ENCODE measurements around the gene PAFAH1B2. TPM values are rescaled to one million over a fixed set of nuclear protein-coding genes. Genes with fewer than 3 reads are reported as not detected.
"Not testable (repeated sequence)": the region's sequence is repeated elsewhere in the genome, so short reads cannot be mapped to it uniquely, and the experiment has no call there.

The PAFAH1B2 gene
- total RNA-seq, 1 experiment from 2014 or later, result 66.7 TPM

DNA sequence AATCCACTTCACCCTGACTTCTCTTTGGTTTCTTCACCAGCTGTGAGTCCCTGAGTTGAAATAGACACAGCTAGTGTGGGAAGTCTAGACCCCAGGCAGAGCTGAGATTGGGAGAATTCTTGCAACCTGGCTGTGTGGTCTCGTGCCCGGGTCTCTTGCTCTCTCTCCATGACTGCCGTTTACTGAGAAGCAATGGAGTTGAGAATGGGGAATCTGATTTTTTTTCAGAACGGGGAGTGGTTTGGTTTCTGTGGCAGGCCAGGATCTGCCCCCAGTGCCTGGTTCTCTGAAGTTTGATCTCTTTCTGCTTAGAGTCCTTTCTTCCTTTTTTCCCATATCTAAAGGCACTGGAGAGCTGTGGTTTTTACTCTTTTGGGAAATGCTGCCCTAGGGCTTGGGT is 35.9 kb downstream of the PAFAH1B2 start:
- Mint-ChIP-seq H3K27me3 (ENCODE audit: unreplicated experiment) (no peaks in the 10 kb centered on the region), H3K9me3 (ENCODE audit: low read depth, unreplicated experiment) (no peaks in the 10 kb centered on the region), H3K4me3 (ENCODE audit: low read depth, unreplicated experiment) (peak overlapping the region; percentile 79), H3K36me3 (ENCODE audit: insufficient read depth, unreplicated experiment) (peaks cover 18% of the 10 kb centered on the region), H3K27ac (ENCODE audit: unreplicated experiment) (no peak overlapping the region), H3K4me1 (ENCODE audit: low read depth, unreplicated experiment) (peaks cover 7% of the 10 kb centered on the region)
- intact Hi-C loops (cut with micrococcal nuclease; ENCODE audit: unreplicated experiment), result no loop called here
- DNase-seq, result no peak
- TF ChIP-seq, protein P1, sequence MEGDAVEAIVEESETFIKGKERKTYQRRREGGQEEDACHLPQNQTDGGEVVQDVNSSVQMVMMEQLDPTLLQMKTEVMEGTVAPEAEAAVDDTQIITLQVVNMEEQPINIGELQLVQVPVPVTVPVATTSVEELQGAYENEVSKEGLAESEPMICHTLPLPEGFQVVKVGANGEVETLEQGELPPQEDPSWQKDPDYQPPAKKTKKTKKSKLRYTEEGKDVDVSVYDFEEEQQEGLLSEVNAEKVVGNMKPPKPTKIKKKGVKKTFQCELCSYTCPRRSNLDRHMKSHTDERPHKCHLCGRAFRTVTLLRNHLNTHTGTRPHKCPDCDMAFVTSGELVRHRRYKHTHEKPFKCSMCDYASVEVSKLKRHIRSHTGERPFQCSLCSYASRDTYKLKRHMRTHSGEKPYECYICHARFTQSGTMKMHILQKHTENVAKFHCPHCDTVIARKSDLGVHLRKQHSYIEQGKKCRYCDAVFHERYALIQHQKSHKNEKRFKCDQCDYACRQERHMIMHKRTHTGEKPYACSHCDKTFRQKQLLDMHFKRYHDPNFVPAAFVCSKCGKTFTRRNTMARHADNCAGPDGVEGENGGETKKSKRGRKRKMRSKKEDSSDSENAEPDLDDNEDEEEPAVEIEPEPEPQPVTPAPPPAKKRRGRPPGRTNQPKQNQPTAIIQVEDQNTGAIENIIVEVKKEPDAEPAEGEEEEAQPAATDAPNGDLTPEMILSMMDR (IDR thresholded peaks at IDR 0.05; ENCODE audit: unreplicated experiment), result no peak
- TSS peak; percentile 29 for BruUV-seq (replicated peaks)
- CTCF ChIA-PET, result interaction anchor here (0.6 to 0.7 kb wide), 2 partner anchors 34 to 258 kb away, joined by 3 read pairs; no protein-coding TSS in a partner anchor

DNA sequence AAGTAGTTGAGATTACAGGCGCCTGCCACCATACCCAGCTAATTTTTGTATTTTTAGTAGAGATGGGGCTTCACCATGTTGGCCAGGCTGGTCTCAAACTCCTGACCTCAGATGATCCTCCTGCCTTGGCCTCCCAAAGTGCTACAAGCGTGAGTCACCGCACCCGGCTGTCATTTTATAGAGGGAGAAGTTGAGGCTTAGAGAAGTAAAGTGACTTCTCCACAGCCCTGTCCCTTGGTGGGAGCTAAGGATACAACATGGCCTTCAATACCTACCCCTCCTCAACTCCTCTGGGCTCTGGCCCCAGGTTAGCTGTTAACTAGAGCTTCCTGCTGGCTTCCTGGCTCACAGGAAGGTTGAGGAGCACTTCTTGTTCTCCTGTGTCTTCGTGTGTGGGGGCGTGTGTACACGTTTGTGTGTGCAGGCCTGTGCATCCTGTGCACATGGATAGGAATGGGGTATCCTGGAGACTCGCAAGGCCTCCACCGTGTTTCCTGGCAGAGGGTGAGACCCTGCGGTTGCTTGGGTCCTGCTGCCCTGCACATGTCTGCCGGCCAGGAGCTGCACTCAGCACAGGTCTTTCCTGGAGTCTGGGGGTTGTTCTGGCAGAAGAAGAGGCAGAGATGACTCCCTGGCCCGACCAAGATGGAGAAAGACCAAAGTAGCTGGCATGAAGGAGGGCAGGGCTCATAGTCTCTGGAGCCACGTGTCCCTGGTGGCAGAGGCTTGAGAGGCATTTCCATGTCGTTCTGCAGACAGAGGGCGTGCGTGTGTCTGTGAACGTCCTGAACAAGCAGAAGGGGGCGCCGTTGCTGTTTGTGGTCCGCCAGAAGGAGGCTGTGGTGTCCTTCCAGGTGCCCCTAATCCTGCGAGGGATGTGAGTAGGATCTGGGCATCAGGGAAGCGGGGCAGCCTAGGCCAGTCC is 36.8 kb downstream of the PAFAH1B2 start:
- no peaks in the 10 kb centered on the region for H3K9me3 Mint-ChIP-seq (ENCODE audit: low read depth, unreplicated experiment)
- H3K27ac Mint-ChIP-seq (ENCODE audit: unreplicated experiment), result no peak overlapping the region
- CTCF ChIA-PET, result interaction anchor here (0.7 kb wide), 1 partner anchor 35 kb away, joined by 3 read pairs; no protein-coding TSS in a partner anchor
- H3K4me3 Mint-ChIP-seq (ENCODE audit: low read depth, unreplicated experiment), result no peak overlapping the region
- no peaks in the 10 kb centered on the region for H3K27me3 Mint-ChIP-seq (ENCODE audit: unreplicated experiment)
- BruUV-seq (replicated peaks), result no TSS peak
- DNase-seq, result peak; percentile 18
- peaks cover 7% of the 10 kb centered on the region for H3K4me1 Mint-ChIP-seq (ENCODE audit: low read depth, unreplicated experiment)
- H3K36me3 Mint-ChIP-seq (ENCODE audit: insufficient read depth, unreplicated experiment), result peaks cover 18% of the 10 kb centered on the region
- TF ChIP-seq, protein P1 (IDR thresholded peaks at IDR 0.05; ENCODE audit: unreplicated experiment), result no peak
- intact Hi-C loops (cut with micrococcal nuclease; ENCODE audit: unreplicated experiment), result no loop called here

DNA sequence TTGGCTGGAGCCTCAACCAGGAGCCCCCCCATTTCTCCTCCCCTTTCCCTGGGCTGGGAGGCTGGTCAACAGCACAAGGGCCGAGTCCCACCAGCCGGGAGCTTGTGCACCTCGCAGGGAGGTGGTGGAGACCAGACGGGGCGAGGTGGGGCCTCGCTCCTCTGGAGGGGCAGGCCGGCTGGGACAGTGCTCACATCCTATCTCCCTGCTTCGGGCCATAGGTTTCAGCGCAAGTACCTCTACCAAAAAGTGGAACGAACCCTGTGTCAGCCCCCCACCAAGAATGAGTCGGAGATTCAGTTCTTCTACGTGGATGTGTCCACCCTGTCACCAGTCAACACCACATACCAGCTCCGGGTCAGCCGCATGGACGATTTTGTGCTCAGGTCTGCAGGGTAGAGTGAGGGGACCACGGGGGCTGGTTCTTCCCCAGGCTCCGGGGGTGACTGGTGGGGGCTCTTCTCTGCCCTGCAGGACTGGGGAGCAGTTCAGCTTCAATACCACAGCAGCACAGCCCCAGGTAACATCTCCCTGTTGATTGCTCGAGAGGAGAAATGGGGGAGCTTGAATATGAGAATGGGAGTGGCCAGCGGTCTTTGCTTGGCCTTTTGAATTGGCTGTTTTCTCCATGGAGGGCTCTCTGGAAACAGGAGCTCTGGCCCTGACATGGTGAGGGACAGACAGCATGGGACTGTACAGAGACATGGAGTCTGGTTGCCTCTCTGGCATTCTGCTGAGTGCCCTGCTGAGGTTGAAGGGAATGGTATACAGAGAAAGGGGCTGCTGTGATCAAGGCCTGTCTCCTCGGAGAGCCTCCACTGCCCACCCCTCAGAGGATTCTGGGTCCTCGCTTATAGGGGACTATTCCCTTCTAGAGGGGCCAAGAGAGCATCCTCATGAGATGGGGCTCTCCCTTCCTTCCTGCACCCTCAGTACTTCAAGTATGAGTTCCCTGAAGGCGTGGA is 37.8 kb downstream of the PAFAH1B2 start:
- DNase-seq, result no peak
- Mint-ChIP-seq H3K4me1 (ENCODE audit: low read depth, unreplicated experiment) (peaks cover 7% of the 10 kb centered on the region), H3K27me3 (ENCODE audit: unreplicated experiment) (no peaks in the 10 kb centered on the region), H3K36me3 (ENCODE audit: insufficient read depth, unreplicated experiment) (peaks cover 18% of the 10 kb centered on the region), H3K4me3 (ENCODE audit: low read depth, unreplicated experiment) (no peak overlapping the region), H3K27ac (ENCODE audit: unreplicated experiment) (no peak overlapping the region), H3K9me3 (ENCODE audit: low read depth, unreplicated experiment) (no peaks in the 10 kb centered on the region)
- intact Hi-C loops (cut with micrococcal nuclease; ENCODE audit: unreplicated experiment), result no loop called here
- no TSS peak for BruUV-seq (replicated peaks)
- TF ChIP-seq, protein P1 (IDR thresholded peaks at IDR 0.05; ENCODE audit: unreplicated experiment), result no peak
- CTCF ChIA-PET, result no interaction called here

DNA sequence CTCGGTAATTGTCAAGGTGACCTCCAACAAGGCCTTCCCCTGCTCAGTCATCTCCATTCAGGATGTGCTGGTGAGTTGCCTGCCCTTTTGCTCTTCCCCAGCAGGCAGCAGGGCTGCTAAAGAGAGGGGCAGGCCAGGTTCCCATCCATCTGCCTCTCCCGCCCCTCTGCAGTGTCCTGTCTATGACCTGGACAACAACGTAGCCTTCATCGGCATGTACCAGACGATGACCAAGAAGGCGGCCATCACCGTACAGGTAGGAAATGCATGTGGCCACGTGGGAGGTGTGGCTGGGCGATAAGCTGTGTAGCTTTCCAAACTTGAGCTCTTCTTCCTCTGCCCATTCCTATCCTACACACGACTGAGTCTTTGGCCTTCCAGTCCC is 38.5 kb downstream of the PAFAH1B2 start:
- intact Hi-C loops (cut with micrococcal nuclease; ENCODE audit: unreplicated experiment), result no loop called here
- CTCF ChIA-PET, result no interaction called here
- Mint-ChIP-seq H3K27me3 (ENCODE audit: unreplicated experiment) (no peaks in the 10 kb centered on the region), H3K27ac (ENCODE audit: unreplicated experiment) (no peak overlapping the region), H3K36me3 (ENCODE audit: insufficient read depth, unreplicated experiment) (peaks cover 18% of the 10 kb centered on the region), H3K4me1 (ENCODE audit: low read depth, unreplicated experiment) (peaks cover 7% of the 10 kb centered on the region), H3K9me3 (ENCODE audit: low read depth, unreplicated experiment) (no peaks in the 10 kb centered on the region), H3K4me3 (ENCODE audit: low read depth, unreplicated experiment) (no peak overlapping the region)
- no TSS peak for BruUV-seq (replicated peaks)
- DNase-seq, result no peak
- TF ChIP-seq, protein P1 (IDR thresholded peaks at IDR 0.05; ENCODE audit: unreplicated experiment), result no peak

DNA sequence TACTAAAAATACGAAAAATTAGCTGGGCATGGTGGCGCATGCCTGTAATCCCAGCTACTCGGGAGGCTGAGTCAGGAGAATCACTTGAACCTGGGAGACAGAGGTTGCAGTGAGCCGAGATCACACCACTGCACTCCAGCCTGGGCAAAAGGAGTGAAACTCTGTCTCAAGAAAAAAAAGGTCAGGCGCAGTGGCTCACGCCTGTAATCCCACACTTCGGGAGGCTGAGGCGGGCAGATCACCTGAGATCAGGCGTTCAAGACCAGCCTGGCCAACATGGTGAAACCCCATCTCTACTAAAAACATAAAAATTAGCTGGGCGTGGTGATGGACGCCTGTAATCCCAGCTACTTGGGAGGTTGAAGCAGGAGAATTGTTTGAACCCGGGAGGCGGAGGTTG is 39.1 kb downstream of the PAFAH1B2 start:
- H3K27me3 Mint-ChIP-seq (ENCODE audit: unreplicated experiment); H3K27ac Mint-ChIP-seq (ENCODE audit: unreplicated experiment); H3K4me3 Mint-ChIP-seq (ENCODE audit: low read depth, unreplicated experiment); intact Hi-C loops (cut with micrococcal nuclease; ENCODE audit: unreplicated experiment); BruUV-seq (replicated peaks); DNase-seq; H3K4me1 Mint-ChIP-seq (ENCODE audit: low read depth, unreplicated experiment); H3K9me3 Mint-ChIP-seq (ENCODE audit: low read depth, unreplicated experiment); CTCF ChIA-PET: not testable (repeated sequence)
- peaks cover 16% of the 10 kb centered on the region for H3K36me3 Mint-ChIP-seq (ENCODE audit: insufficient read depth, unreplicated experiment)

Measured in Calu3 (cell line).